NT2/D1 (cell line): ENCODE data around the gene ADAMTS2.

Source experiments
- DNase-seq: peaks from one replicate; pipeline ENCODE4 v3.0.0-alpha.2; 2011; ENCODE audit warnings: low read depth, low spot score
- H3K27me3 ChIP-seq: 2 replicates; pipeline ENCODE4 v1.6.0; 2011; ENCODE audit warnings: mild to moderate bottlenecking; ENCODE audit not compliant: insufficient read length, insufficient read depth
- H3K36me3 ChIP-seq: 2 replicates; pipeline ENCODE4 v1.6.1; 2011; ENCODE audit warnings: mild to moderate bottlenecking, low read length, mixed read lengths; ENCODE audit not compliant: insufficient read depth, insufficient read length
- H3K4me1 ChIP-seq: 2 replicates; pipeline ENCODE4 v1.5.1; 2011; ENCODE audit not compliant: insufficient read depth, insufficient read length
- H3K4me3 ChIP-seq: 2 replicates; pipeline ENCODE4 v1.5.1; 2011; ENCODE audit warnings: low read depth; ENCODE audit not compliant: insufficient read length
- H3K9ac ChIP-seq: 2 replicates; pipeline ENCODE4 v1.6.0; 2011; ENCODE audit warnings: low read depth; ENCODE audit not compliant: insufficient read length
- H3K9me3 ChIP-seq: 2 replicates; pipeline ENCODE4 v1.5.1; 2011; ENCODE audit warnings: mild to moderate bottlenecking, low read length; ENCODE audit not compliant: insufficient read depth
- SUZ12 ChIP-seq: IDR thresholded peaks from 2 replicates; pipeline ENCODE4 v1.6.1; 2011; ENCODE audit not compliant: insufficient read length, insufficient read depth; ENCODE audit errors: extremely low read depth
- YY1 ChIP-seq: IDR thresholded peaks from 2 replicates; pipeline ENCODE4 v1.6.1; 2011; ENCODE audit not compliant: insufficient read length, insufficient read depth
- ZNF274 ChIP-seq: IDR thresholded peaks from 2 replicates; pipeline ENCODE4 v1.6.1; 2011; ENCODE audit warnings: mild to moderate bottlenecking, low read depth, low read length

The ADAMTS2 gene

GRCh38 chr5:179195561-179196404 lies 149.5 kb downstream of the ADAMTS2 start:
- TF ChIP-seq ZNF274 (no peak), SUZ12 (no peak), YY1 (no peak)
- no peaks in the 10 kb centered on the region for H3K27me3 ChIP-seq
- DNase-seq = no peak
- H3K36me3 ChIP-seq = no peaks in the 10 kb centered on the region
- H3K9ac ChIP-seq = no peak overlapping the region
- no peak overlapping the region for H3K4me3 ChIP-seq
- no peaks in the 10 kb centered on the region for H3K9me3 ChIP-seq
- peaks cover 21% of the 10 kb centered on the region for H3K4me1 ChIP-seq

GRCh38 chr5:179194941-179195381 lies 150.3 kb downstream of the ADAMTS2 start:
- H3K4me3 ChIP-seq = no peak overlapping the region
- TF ChIP-seq ZNF274 (no peak), SUZ12 (no peak), YY1 (no peak)
- H3K36me3 ChIP-seq = no peaks in the 10 kb centered on the region
- no peaks in the 10 kb centered on the region for H3K9me3 ChIP-seq
- H3K9ac ChIP-seq = no peak overlapping the region
- no peaks in the 10 kb centered on the region for H3K27me3 ChIP-seq
- no peak for DNase-seq
- H3K4me1 ChIP-seq = peaks cover 22% of the 10 kb centered on the region

- Histone ChIP-seq H3K4me1 (peaks cover 21% of the 10 kb centered on the region), H3K9ac (no peak overlapping the region), H3K36me3 (no peaks in the 10 kb centered on the region), H3K4me3 (no peak overlapping the region), H3K9me3 (no peaks in the 10 kb centered on the region), H3K27me3 (no peaks in the 10 kb centered on the region)
- no peak for TF ChIP-seq SUZ12
- TF ChIP-seq YY1 = no peak
- DNase-seq = no peak
Observed at GRCh38 chr5:179194201-179194910, 150.9 kb downstream of the ADAMTS2 start.

GRCh38 chr5:179193746-179194145 lies 151.5 kb downstream of the ADAMTS2 start:
- DNase-seq = no peak
- Histone ChIP-seq H3K9ac (no peak overlapping the region), H3K36me3 (no peaks in the 10 kb centered on the region), H3K27me3 (no peaks in the 10 kb centered on the region), H3K9me3 (no peaks in the 10 kb centered on the region), H3K4me1 (peaks cover 19% of the 10 kb centered on the region), H3K4me3 (no peak overlapping the region)
- TF ChIP-seq ZNF274 = no peak
- TF ChIP-seq SUZ12 = no peak
- no peak for TF ChIP-seq YY1

- no peaks in the 10 kb centered on the region for H3K27me3 ChIP-seq
- TF ChIP-seq YY1 (no peak), SUZ12 (no peak), ZNF274 (no peak)
- no peak overlapping the region for H3K4me3 ChIP-seq
- H3K4me1 ChIP-seq = peaks cover 26% of the 10 kb centered on the region
- no peaks in the 10 kb centered on the region for H3K9me3 ChIP-seq
- no peaks in the 10 kb centered on the region for H3K36me3 ChIP-seq
- DNase-seq = no peak
- H3K9ac ChIP-seq = no peak overlapping the region
Observed at GRCh38 chr5:179192891-179193470, 152.3 kb downstream of the ADAMTS2 start.

- H3K4me1 ChIP-seq = peaks cover 27% of the 10 kb centered on the region
Observed at GRCh38 chr5:179192185-179192890, 152.9 kb downstream of the ADAMTS2 start.

More at GRCh38 chr5:179192185-179192890, 152.9 kb downstream of the ADAMTS2 start:
- no peaks in the 10 kb centered on the region for H3K36me3 ChIP-seq
- H3K9me3 ChIP-seq = no peaks in the 10 kb centered on the region
- H3K4me3 ChIP-seq = no peak overlapping the region
- TF ChIP-seq YY1 = no peak
- no peak for TF ChIP-seq SUZ12
- TF ChIP-seq ZNF274 = no peak
- DNase-seq = no peak
- no peaks in the 10 kb centered on the region for H3K27me3 ChIP-seq
- H3K9ac ChIP-seq = no peak overlapping the region
